Mesangial cell (primary cell): ENCODE results near the gene KHDC3L. TPM values are rescaled to one million over a fixed set of nuclear protein-coding genes. Genes with fewer than 3 reads are reported as not detected.

Experiments used
- total RNA-seq: library from RNA; depleted of rRNA; stranded (reverse); fragments of >200 nt; gene quantifications from 2 replicates; pipeline ENCODE4 v1.2.3, GENCODE V29; 2015

The KHDC3L gene
- not detected in 2 replicates for total RNA-seq

GRCh38 chr6:73362358-73362757 is at the start of gene KHDC3L:
TSS of gene KHDC3L (plus strand) at chr6:73362658. CDS start at chr6:73362730, 72 bp downstream.

DNA sequence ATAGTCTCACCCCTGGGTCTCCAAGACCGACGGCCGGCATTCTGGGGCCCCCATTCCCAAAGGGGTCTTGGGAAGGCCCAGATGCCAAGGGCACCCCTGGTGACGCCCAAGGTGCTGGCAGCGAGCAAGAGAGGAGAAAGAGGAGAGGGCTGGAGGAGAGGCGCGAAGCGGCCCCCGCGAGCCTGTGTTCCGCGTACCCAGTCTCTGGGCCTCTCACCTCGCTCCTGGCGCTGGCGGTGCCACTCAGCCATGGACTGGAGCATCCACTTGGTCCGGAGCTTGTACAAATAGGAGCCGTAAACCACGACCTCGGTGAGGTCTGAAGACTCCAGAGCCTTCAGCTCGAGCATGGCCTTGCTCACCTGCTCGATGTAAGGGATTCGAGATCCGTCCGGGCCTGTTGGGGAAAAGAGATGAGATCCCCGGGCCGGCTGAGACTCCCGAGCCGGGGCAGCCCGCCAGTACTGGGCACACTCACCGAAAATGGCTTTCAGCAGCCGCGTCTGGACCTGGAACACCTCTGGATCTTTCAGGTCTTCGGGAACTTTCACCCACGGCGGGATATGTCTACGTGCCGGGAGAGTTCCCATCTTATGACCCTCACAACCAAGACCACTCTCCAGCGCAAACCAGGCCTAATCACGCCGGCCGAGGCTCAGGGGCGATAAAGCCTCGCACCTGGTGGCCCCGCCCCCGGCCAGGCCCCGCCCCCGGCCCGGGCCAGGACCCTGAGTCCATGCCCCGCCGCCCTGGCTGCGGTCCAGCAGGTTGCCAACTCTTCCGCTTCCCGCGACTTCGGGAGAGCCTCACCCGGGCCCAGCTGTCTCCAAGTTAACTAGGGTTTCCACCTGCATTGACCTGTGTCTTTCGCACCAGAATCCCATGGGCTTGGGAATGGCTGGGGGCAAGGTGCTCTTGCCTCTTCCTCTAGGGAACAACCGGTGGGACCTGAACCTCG is 8.5 kb upstream of the KHDC3L start, which contains the start of gene DPPA5:
Gene DPPA5, minus strand, starts transcription at position 641 of the 958 bp plus-strand sequence. Its CDS starts 51 bp downstream, at position 590.

GRCh38 chr6:73369563-73369962 is 7.1 kb downstream of the KHDC3L start, which contains the start of gene OOEP:
TSS of gene OOEP (minus strand) at chr6:73369897. CDS start at chr6:73369792, 105 bp downstream.

DNA sequence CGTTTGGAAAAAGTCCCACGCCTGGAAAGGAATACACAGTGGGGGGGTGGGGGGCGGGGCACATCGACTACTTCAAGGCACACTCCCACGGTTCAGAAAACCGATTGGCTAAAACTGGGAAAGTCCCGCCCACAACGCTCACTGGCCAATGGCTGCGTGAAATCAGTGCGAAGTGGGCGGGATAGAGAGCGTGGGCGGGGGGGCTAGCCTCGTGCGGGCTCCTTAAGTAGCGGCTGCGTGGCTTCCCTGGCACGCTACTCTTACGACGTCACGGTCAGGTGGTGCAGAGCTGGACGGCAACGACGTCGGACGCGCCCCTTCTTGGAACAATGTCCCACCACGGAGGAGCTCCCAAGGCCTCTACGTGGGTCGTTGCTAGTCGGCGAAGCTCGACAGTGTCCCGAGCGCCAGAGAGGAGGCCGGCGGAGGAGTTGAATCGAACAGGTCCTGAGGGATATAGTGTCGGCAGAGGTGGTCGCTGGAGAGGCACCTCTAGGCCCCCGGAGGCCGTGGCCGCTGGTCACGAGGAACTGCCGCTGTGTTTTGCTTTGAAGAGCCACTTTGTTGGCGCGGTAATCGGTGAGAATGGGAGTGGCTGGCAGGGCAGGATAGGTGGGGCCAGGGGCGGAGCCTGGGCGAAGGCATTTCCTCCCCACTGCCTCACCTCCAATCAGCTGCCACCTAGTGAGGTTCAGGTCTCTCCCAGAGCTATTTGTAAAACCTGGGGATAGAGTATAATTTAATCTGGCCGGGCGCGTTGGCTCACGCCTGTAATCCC is 32.3 kb downstream of the KHDC3L start, which contains the start of gene DDX43:
Gene DDX43, plus strand, starts transcription at position 252 of the 778 bp plus-strand sequence. Its CDS starts 78 bp downstream, at position 330.

Other genes starting within 250 kb of the KHDC3L start
- 0.33 TPM in 1 of 2 replicates, not detected in the other for gene KHDC1L, start 137.2 kb upstream of the KHDC3L start, total RNA-seq
- gene KHDC1, start 99.5 kb upstream of the KHDC3L start, total RNA-seq: 4.2 and 6.2 TPM in 2 replicates
- gene DPPA5, start 8.4 kb upstream of the KHDC3L start, total RNA-seq: not detected in 2 replicates
- not detected in 2 replicates for gene OOEP, start 7.2 kb downstream of the KHDC3L start, total RNA-seq
- 0.16 and 0.51 TPM in 2 replicates for gene DDX43, start 32.2 kb downstream of the KHDC3L start, total RNA-seq
- gene CGAS, start 89.6 kb downstream of the KHDC3L start, total RNA-seq: 2.2 and 5.4 TPM in 2 replicates
- 11.9 and 19.2 TPM in 2 replicates for gene MTO1, start 99.1 kb downstream of the KHDC3L start, total RNA-seq
- gene EEF1A1, start 158.4 kb downstream of the KHDC3L start, total RNA-seq: 7,203 and 9,372 TPM in 2 replicates